Heart left ventricle (tissue), 16 donors: ENCODE measurements around the gene IL6ST. TPM values are rescaled to one million over a fixed set of nuclear protein-coding genes. Genes with fewer than 3 reads are reported as not detected.

Experiments
- ATAC-seq, 4 donors: fragments of 200-7000 bp; cut with Tn5 transposase; one replicate each; pipeline ENCODE4 v1.9.1; 2020 to 2022; ENCODE audit warnings: moderate library complexity in 4 of 4, mild to moderate bottlenecking in 3 of 4, moderate number of reproducible peaks in 1 of 4
- DNase-seq, 5 donors: peaks; one replicate each; pipeline ENCODE4 v3.0.0-alpha.2; 2020
- H3K27ac ChIP-seq, 12 donors: fragments of 200-600 bp; sonication (generic) in 4 of 12; one replicate each; pipeline versions ENCODE4 v1.5.0 to v1.8.0; 2016 to 2022; ENCODE audit warnings: mild to moderate bottlenecking in 2 of 12
- H3K27me3 ChIP-seq, 9 donors: fragments of 200-600 bp; sonication (generic) in 2 of 9; one replicate each; pipeline versions ENCODE4 v1.5.1 to v1.8.0; 2016 to 2022; ENCODE audit warnings: mild to moderate bottlenecking in 3 of 9
- H3K36me3 ChIP-seq, 9 donors: fragments of 200-600 bp; sonication (generic) in 2 of 9; one replicate each; pipeline versions ENCODE4 v1.5.0 to v1.8.0; 2018 to 2022; ENCODE audit warnings: mild to moderate bottlenecking in 2 of 9
- H3K4me1 ChIP-seq, 12 donors: fragments of 200-600 bp; sonication (generic) in 4 of 12; one replicate each; pipeline versions ENCODE4 v1.5.0 to v1.8.0; 2016 to 2022; ENCODE audit warnings: mild to moderate bottlenecking in 3 of 12
- H3K4me3 ChIP-seq, 12 donors: fragments of 200-600 bp; sonication (generic) in 4 of 12; one replicate each; pipeline versions ENCODE4 v1.5.0 to v1.8.0; 2017 to 2022; ENCODE audit warnings: mild to moderate bottlenecking in 9 of 12, moderate library complexity in 4 of 12
- H3K9me3 ChIP-seq, 12 donors: fragments of 200-600 bp; sonication (generic) in 4 of 12; one replicate each; pipeline versions ENCODE4 v1.5.0 to v1.8.0; 2016 to 2022; ENCODE audit warnings: mild to moderate bottlenecking in 1 of 12
- CTCF ChIP-seq, 12 donors: fragments of 200-600 bp; sonication (generic) in 4 of 12; IDR thresholded peaks; one replicate each; pipeline versions ENCODE4 v1.5.0 to v1.8.0; 2018 to 2022; ENCODE audit warnings: antibody characterized with exemption in 12 of 12, mild to moderate bottlenecking in 5 of 12
- POLR2A ChIP-seq, 2 donors: fragments of 450-650 bp; IDR thresholded peaks; one replicate each; pipeline ENCODE4 v1.6.1; 2017; ENCODE audit warnings: antibody characterized with exemption in 2 of 2, mild to moderate bottlenecking in 2 of 2, moderate library complexity in 2 of 2
- WGBS, 4 donors: extraction: QIAGEN DNeasy Blood & Tissue Kit in 2 of 4; methylation state at CpG; one replicate each; pipeline versions ENCODE4 v1.1.5 to v1.1.7; 2013 to 2018; 5-methylcytosine and 5-hydroxymethylcytosine counted together
- intact Hi-C, 10 donors: fragments of 100-400 bp; cut with DNase I; formaldehyde crosslinking; loops; one replicate each; pipeline versions ENCODE4 v1.11.1 to v1.14.2; 2022
- polyA plus RNA-seq, 2 donors: library from polyadenylated mRNA; stranded (reverse); fragments of 200-250 nt; gene quantifications; one replicate each; pipeline ENCODE4 v1.2.3, GENCODE V29; 2013
- total RNA-seq, 9 donors: library from RNA; depleted of rRNA in 2 of 9; stranded (reverse); fragments of >200 nt in 2 of 9; fragmentation: NEBNext Ultra II Directional in 3 of 9; extraction: Animal tissue kit (Norgen Biotek cat#: 25700) in 3 of 9; gene quantifications; one replicate each; pipeline versions ENCODE4 v1.1.0 to v1.2.4, GENCODE V29; 2016 to 2023
- donor health status: ischemic (EF 13 %, LVEDD 7.1; RV severe dilation, severe dysfunction).
- donor health status: healthy with polysubstance abuse.
- donor health status: DM: no; HTN: yes; CAD: no.
- donor health status: DM: no; HTN: no; CAD: no.
- donor health status: ischemic (EF 25% LVEDD 6.9; RV normal size, moderate dysfunction).
- donor health status: ischemic (EF 25% LVEDD 5.7; RV mildly dilated, moderate dysfunction).
- donor health status: healthy.
- donor health status: DM: yes; HTN: yes; CAD: no.
- donor health status: ischemic (EF 35%, LVEDD 5.7; RV mildly dilated, moderate dysfunction).
- donor health status: nonischemic (EF 11% LVEDD 7.7; RV severe dilation, severe dysfunction).
- donor health status: DM: yes; HTN: yes; CAD: no.
- donor health status: PGD.
- donor health status: ischemic (EF 29% LVEDD 5.4; RV normal size, mild dysfunction).
- donor health status: nonischemic (EF 23%, LVEDD 6.1; RV moderate dilation, normal function).

IL6ST gene
- total and polyA plus RNA-seq, 11 donors, result 24.6 to 239 (median 152) TPM

GRCh38 chr5:55896238-55896637 is 98.5 kb downstream of the IL6ST start:
- WGBS, 4 donors, result 90 to 99% (median 98%) methylated on average over 2 of the region's 2 CpGs
- intact Hi-C loops, result no loop called here
- no peak for DNase-seq

DNA sequence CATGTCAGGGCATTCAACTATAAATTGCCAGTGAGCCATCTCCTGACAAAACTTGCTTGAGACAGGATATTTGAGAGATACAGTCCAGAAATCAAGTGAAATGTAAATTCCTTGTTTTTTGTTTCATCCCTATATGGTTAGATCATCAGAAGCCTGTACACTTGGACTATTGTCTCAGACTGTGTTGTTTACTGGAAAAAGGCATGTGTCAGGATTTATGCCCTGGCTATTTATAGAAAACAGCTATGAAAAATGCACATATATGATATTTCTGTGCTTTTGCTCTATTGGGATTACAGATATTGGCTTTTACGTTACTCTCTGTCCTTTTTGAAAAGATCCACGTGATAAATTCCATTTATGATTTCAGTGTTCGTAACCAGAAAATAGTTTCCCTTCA is 99.4 kb downstream of the IL6ST start:
- peaks cover 0 to 4% (median 0%) of the 10 kb centered on the region in 12 donors for H3K9me3 ChIP-seq
- intact Hi-C loops, result no loop called here
- DNase-seq (no peak), ATAC-seq (no peak)
- H3K4me3 ChIP-seq, result no peak overlapping the region
- 81 to 86% (median 85%) methylated on average over 3 of the region's 3 CpGs for WGBS, 4 donors
- H3K36me3 ChIP-seq, result no peaks in the 10 kb centered on the region
- TF ChIP-seq CTCF (IDR thresholded peaks at IDR 0.05), result no peak
- TF ChIP-seq POLR2A (IDR thresholded peaks at IDR 0.05), result no peak
- H3K4me1 ChIP-seq, result peaks cover 0 to 4% (median 0%) of the 10 kb centered on the region in 12 donors
- H3K27me3 ChIP-seq, result no peaks in the 10 kb centered on the region
- H3K27ac ChIP-seq, result no peak overlapping the region

More at GRCh38 chr5:55896238-55896637, 98.5 kb downstream of the IL6ST start:
- TF ChIP-seq POLR2A (IDR thresholded peaks at IDR 0.05) (no peak), CTCF (IDR thresholded peaks at IDR 0.05) (no peak)
- peaks cover 0 to 4% (median 0%) of the 10 kb centered on the region in 12 donors for H3K4me1 ChIP-seq
- no peaks in the 10 kb centered on the region for H3K36me3 ChIP-seq
- ATAC-seq, result no peak
- H3K4me3 ChIP-seq, result no peak overlapping the region
- H3K27me3 ChIP-seq, result no peaks in the 10 kb centered on the region
- peaks cover 0 to 3% (median 0%) of the 10 kb centered on the region in 12 donors for H3K9me3 ChIP-seq
- no peak overlapping the region for H3K27ac ChIP-seq

GRCh38 chr5:55894135-55894534 is 100.6 kb downstream of the IL6ST start:
- no peak for ATAC-seq
- Histone ChIP-seq H3K27ac (no peak overlapping the region), H3K36me3 (no peaks in the 10 kb centered on the region), H3K4me3 (no peak overlapping the region), H3K27me3 (no peaks in the 10 kb centered on the region), H3K4me1 (peaks cover 0 to 4% (median 0%) of the 10 kb centered on the region in 12 donors), H3K9me3 (peaks cover 0 to 4% (median 0%) of the 10 kb centered on the region in 12 donors)
- 54 to 65% (median 57%) methylated on average over 3 of the region's 3 CpGs for WGBS, 4 donors
- DNase-seq, result no peak
- intact Hi-C loops, result no loop called here
- TF ChIP-seq CTCF (IDR thresholded peaks at IDR 0.05) (no peak), POLR2A (IDR thresholded peaks at IDR 0.05) (no peak)

- Histone ChIP-seq H3K4me1 (peaks cover 0 to 3% (median 0%) of the 10 kb centered on the region in 12 donors), H3K27ac (no peak overlapping the region), H3K36me3 (no peaks in the 10 kb centered on the region), H3K4me3 (no peak overlapping the region), H3K9me3 (peaks cover 0 to 4% (median 0%) of the 10 kb centered on the region in 12 donors), H3K27me3 (no peaks in the 10 kb centered on the region)
- TF ChIP-seq POLR2A (IDR thresholded peaks at IDR 0.05) (no peak), CTCF (IDR thresholded peaks at IDR 0.05) (no peak)
- ATAC-seq (no peak), DNase-seq (no peak)
- WGBS, 4 donors, result 47 to 72% (median 59%) methylated on average over 2 of the region's 2 CpGs
- intact Hi-C loops, result no loop called here
Measured at GRCh38 chr5:55892479-55892878, 102.3 kb downstream of the IL6ST start.
